Measurements from ENCODE around the gene THAP7. TPM values are rescaled to one million over a fixed set of nuclear protein-coding genes. Genes with fewer than 3 reads are reported as not detected.

The THAP7 gene
- total and polyA plus RNA-seq, 2 donors from 2014 or later = 25.5 to 44.1 TPM

DNA sequence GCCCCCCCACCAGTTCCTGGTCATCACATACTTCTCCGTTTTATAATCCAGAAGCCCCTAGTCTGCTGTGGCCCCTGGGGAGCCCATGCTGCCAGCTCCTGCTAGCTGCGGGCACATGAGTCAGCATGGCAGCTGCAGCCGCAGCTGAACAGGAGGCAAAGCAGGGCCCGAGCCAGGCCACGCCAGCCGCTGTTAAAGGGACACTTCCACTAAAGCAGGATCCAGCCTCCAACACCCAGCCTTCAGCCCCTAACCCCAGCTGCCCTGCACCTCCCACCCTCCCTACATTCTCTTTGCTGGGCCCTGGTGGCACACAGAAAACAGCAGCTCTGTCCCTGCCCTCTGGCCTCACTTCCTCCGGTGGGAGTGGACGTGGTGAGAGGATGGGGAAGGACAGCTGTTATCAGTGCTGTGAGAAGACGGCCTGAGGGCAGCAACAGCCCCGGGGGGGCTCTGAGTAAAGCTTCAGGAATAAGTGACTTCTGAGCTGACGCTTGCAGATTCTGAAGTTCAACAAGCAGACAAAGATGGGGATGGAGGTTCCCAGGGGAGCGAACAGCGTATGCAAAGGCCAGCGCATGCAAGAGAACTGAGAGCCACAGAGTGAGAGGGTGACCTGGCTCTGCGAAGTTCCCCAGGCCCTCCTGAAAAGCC is 43.1 kb upstream of the THAP7 start:
- no peak overlapping the region for H3K27ac ChIP-seq (ENCODE audit: low read depth in 2 of 2, low read length in 2 of 2)
- no peak overlapping the region for H3K9ac ChIP-seq (ENCODE audit: low read length in 3 of 3)
- no peak for FAIRE-seq
- TF ChIP-seq, protein P1, sequence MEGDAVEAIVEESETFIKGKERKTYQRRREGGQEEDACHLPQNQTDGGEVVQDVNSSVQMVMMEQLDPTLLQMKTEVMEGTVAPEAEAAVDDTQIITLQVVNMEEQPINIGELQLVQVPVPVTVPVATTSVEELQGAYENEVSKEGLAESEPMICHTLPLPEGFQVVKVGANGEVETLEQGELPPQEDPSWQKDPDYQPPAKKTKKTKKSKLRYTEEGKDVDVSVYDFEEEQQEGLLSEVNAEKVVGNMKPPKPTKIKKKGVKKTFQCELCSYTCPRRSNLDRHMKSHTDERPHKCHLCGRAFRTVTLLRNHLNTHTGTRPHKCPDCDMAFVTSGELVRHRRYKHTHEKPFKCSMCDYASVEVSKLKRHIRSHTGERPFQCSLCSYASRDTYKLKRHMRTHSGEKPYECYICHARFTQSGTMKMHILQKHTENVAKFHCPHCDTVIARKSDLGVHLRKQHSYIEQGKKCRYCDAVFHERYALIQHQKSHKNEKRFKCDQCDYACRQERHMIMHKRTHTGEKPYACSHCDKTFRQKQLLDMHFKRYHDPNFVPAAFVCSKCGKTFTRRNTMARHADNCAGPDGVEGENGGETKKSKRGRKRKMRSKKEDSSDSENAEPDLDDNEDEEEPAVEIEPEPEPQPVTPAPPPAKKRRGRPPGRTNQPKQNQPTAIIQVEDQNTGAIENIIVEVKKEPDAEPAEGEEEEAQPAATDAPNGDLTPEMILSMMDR (IDR thresholded peaks at IDR 0.05; ENCODE audit: borderline replicate concordance, extremely low read depth, insufficient read depth) = no peak
- intact Hi-C loops (cut with DNase I) = no loop called here
- H3K4me1 ChIP-seq (ENCODE audit: control insufficient read depth in 2 of 3, insufficient read depth in 2 of 3, low read depth in 1 of 3, low read length in 3 of 3) = peaks cover 0 to 6% (median 0%) of the 10 kb centered on the region in 3 donors
- no peaks in the 10 kb centered on the region for H3K27me3 ChIP-seq (ENCODE audit: control insufficient read depth, insufficient read depth, low read length)
- no peaks in the 10 kb centered on the region for H3K9me3 ChIP-seq (ENCODE audit: control insufficient read depth in 2 of 3, insufficient read depth in 1 of 3, low read length in 3 of 3)
- H3K36me3 ChIP-seq (ENCODE audit: control insufficient read depth in 2 of 3, insufficient read depth in 3 of 3, low read length in 3 of 3) = no peaks in the 10 kb centered on the region
- DNase-seq = peak in 3 of 5 donors; percentile 16 to 69 (median 67)
- H3K4me3 ChIP-seq (ENCODE audit: low read length in 3 of 3) = peak overlapping the region; percentile 30 to 59 (median 51)

DNA sequence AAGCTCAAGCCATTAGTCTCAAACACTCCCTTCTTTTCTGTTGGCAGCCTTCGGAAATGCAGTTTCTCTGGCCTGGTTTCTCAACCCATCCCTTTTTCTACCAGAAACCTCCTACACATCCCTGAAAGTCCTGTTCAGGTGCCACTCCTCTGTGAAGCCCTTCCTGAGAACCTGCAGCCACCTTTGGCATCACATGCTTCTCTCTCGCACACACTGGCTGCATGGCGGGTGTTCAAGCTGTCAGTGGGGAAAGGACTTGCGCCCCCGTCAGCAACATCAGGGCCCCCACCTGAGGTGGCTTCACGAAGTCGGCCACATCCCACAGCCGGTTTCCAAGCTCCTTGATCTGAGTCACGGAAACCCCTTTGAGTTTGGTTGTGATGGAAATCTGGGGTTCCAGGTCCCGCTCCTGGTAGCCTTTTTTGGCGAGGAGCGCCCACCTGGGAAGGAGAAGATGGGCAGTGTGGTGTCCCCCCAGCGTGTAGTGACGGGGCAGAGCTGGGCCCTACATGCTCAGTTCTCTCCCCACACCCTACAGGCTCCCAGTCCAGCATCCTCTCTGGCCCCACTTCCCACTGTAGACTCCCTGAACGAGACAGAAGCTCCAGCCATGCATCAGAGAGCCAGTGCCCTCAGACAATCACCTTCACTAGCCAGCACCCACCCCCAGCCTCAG is 42.1 kb upstream of the THAP7 start:
- intact Hi-C loops (cut with DNase I) = no loop called here
- TF ChIP-seq, protein P1 (IDR thresholded peaks at IDR 0.05; ENCODE audit: borderline replicate concordance, extremely low read depth, insufficient read depth) = no peak
- Histone ChIP-seq H3K4me3 (ENCODE audit: low read length in 3 of 3) (no peak overlapping the region), H3K4me1 (ENCODE audit: control insufficient read depth in 2 of 3, insufficient read depth in 2 of 3, low read depth in 1 of 3, low read length in 3 of 3) (peaks cover 0 to 6% (median 0%) of the 10 kb centered on the region in 3 donors), H3K27me3 (ENCODE audit: control insufficient read depth, insufficient read depth, low read length) (no peaks in the 10 kb centered on the region), H3K36me3 (ENCODE audit: control insufficient read depth in 2 of 3, insufficient read depth in 3 of 3, low read length in 3 of 3) (no peaks in the 10 kb centered on the region), H3K27ac (ENCODE audit: low read depth in 2 of 2, low read length in 2 of 2) (no peak overlapping the region), H3K9me3 (ENCODE audit: control insufficient read depth in 2 of 3, insufficient read depth in 1 of 3, low read length in 3 of 3) (no peaks in the 10 kb centered on the region), H3K9ac (ENCODE audit: low read length in 3 of 3) (no peak overlapping the region)
- no peak for FAIRE-seq
- no peak for DNase-seq

DNA sequence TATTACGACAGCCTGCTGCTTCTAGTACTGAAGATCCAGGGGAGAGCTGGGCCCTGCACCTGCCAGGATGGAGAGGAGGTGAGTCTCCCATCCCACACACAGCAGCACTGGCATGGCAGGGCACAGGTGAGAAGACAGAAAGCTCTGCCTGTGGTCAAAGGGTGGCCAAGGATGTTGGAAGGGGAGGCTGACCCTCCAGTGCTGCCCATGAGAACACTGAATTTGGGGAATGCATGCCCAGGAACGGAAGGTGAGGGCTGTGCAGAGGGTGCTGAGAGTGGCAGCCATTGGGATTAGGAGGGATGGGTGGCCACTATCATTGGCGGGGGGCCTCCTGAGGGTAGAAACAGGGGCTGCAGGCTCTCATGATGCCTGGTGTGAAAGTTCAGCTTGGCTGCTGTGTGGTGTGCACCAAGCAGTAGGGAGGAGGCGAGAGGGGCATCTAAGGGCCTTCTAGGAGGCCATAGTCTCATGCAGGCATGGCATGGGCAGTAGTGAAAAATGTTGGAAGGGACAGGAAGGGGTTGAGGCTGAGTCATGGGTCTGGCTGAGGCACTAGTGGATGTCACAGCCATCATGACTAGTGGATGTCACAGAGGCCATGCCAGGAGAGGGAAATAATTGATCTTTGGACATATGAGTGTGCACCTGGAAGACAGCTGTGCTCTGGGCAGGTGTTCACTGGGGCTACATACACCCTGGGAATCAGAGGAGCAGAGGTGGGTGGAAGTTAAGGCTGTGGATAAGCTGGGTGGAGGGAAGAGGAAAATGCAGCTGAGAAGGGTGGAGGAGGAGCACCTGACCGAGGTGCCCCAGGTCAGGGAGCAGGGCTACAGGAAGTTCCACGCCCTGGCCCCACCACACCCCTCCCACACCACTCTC is 41.3 kb upstream of the THAP7 start:
- peaks cover 0 to 6% (median 0%) of the 10 kb centered on the region in 3 donors for H3K4me1 ChIP-seq (ENCODE audit: control insufficient read depth in 2 of 3, insufficient read depth in 2 of 3, low read depth in 1 of 3, low read length in 3 of 3)
- no peak for DNase-seq

More for the DNA sequence above, 41.3 kb upstream of the THAP7 start:
- H3K27me3 ChIP-seq (ENCODE audit: control insufficient read depth, insufficient read depth, low read length) = no peaks in the 10 kb centered on the region
- H3K36me3 ChIP-seq (ENCODE audit: control insufficient read depth in 2 of 3, insufficient read depth in 3 of 3, low read length in 3 of 3) = no peaks in the 10 kb centered on the region
- H3K27ac ChIP-seq (ENCODE audit: low read depth in 2 of 2, low read length in 2 of 2) = no peak overlapping the region
- no peaks in the 10 kb centered on the region for H3K9me3 ChIP-seq (ENCODE audit: control insufficient read depth in 2 of 3, insufficient read depth in 1 of 3, low read length in 3 of 3)
- no peak overlapping the region for H3K4me3 ChIP-seq (ENCODE audit: low read length in 3 of 3)
- no peak overlapping the region for H3K9ac ChIP-seq (ENCODE audit: low read length in 3 of 3)
- no peak for FAIRE-seq
- TF ChIP-seq, protein P1 (IDR thresholded peaks at IDR 0.05; ENCODE audit: borderline replicate concordance, extremely low read depth, insufficient read depth) = no peak
- intact Hi-C loops (cut with DNase I) = no loop called here
